GM12872 (cell line): ENCODE data around the gene RNF126.

Experiments used
- TF ChIP-seq, protein P1 (sequence below): IDR thresholded peaks from 3 replicates; pipeline ENCODE4 v1.5.1; 2011; ENCODE audit warnings: low read depth, mild to moderate bottlenecking, low read length, moderate library complexity; ENCODE audit not compliant: insufficient read depth

The RNF126 gene

DNA sequence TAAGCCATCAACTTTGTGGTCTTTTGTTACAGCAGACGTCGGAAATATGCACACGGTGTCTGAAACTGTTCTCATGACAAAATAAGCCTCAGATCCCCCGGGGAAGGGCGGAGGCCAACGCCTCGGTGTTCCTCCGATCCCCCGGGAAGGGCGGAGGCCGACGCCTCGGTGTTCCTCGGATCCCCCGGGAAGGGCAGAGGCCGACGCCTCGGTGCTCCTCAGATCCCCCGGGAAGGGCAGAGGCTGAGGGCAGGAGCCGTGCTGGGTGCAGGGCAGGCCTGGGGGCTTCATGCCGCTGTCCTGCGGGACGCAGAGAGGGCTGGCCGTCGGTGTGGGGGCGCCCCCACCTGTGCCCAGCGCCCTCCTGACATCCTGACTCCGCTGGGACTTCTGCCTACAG, 18.7 kb downstream of the RNF126 start:
- TF ChIP-seq, protein P1, sequence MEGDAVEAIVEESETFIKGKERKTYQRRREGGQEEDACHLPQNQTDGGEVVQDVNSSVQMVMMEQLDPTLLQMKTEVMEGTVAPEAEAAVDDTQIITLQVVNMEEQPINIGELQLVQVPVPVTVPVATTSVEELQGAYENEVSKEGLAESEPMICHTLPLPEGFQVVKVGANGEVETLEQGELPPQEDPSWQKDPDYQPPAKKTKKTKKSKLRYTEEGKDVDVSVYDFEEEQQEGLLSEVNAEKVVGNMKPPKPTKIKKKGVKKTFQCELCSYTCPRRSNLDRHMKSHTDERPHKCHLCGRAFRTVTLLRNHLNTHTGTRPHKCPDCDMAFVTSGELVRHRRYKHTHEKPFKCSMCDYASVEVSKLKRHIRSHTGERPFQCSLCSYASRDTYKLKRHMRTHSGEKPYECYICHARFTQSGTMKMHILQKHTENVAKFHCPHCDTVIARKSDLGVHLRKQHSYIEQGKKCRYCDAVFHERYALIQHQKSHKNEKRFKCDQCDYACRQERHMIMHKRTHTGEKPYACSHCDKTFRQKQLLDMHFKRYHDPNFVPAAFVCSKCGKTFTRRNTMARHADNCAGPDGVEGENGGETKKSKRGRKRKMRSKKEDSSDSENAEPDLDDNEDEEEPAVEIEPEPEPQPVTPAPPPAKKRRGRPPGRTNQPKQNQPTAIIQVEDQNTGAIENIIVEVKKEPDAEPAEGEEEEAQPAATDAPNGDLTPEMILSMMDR, result no peak

DNA sequence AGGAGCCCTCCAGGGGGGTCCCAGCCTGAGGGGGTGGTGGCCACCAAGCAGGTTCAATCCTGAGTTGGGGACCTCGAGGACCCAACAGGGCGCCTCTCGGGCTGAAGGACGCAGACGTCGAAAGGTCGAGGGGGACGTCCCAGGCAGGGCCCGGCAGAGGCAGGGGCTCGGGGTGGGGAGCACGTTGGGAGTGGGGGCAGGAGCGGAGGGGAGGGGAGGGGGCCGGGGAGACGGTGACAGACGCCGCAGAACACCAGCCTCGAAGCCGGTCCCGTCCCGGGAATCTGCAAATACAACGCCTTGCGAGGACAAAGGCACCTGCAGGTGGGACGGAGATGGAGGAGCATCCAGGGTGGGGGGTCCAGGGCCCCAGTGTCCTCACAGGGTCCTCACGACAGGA, 19.3 kb downstream of the RNF126 start:
- TF ChIP-seq, protein P1, result no peak

DNA sequence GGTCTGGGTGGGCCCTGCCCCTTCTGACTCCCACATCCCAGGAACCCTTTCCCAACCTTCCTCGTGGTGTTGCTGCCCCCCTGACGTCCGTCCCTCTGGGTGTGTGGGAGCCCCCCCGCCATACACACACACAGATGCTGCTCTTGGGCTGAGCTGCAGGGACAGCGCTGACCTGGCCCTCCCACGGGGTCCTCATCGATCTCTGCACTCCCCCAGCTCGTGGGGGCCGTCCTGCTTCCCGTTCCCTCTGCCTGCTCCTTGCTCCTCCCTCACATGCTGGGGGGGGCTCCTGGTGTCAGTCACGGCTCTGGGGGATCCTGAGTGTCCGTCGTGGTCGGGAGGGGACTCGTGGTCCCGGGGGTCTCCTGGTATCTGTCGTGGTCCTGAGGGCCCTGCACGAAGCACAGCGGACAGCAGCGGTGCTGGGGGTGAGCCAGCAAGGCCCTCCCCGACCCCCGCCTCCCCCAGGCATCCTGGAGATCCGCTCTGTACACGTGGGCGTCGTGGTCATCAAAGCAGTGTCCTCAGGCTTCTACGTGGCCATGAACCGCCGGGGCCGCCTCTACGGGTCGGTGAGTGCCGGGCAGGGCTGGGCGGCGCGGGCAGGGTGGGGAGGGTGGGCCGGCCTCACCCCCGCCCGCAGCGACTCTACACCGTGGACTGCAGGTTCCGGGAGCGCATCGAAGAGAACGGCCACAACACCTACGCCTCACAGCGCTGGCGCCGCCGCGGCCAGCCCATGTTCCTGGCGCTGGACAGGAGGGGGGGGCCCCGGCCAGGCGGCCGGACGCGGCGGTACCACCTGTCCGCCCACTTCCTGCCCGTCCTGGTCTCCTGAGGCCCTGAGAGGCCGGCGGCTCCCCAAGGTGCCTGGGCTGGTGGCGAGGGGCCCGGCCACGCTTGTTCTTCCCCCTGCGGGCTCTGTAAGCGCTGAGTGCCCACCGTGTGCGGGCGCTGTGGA, 20.0 kb downstream of the RNF126 start:
- TF ChIP-seq, protein P1, result no peak

DNA sequence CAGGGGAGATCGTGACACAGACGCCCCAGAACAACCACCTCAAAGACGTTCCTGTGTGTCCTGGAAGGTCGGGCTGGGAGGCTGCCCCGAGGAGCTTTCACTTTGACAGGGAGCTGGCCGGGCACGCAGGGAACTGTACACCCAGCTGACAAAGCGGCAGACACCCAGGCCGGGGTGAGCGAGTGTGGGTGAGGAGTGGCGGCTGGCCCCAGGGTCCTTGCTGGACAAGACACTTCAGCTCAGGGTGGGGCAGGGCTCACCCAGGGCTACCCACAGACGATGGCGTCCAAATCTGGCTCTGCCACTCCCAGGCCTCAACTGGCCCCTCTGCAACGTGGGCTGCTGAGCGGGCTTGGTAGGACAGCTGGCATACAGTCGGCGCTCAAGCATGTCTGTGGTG, 21.3 kb downstream of the RNF126 start:
- TF ChIP-seq, protein P1, result no peak

DNA sequence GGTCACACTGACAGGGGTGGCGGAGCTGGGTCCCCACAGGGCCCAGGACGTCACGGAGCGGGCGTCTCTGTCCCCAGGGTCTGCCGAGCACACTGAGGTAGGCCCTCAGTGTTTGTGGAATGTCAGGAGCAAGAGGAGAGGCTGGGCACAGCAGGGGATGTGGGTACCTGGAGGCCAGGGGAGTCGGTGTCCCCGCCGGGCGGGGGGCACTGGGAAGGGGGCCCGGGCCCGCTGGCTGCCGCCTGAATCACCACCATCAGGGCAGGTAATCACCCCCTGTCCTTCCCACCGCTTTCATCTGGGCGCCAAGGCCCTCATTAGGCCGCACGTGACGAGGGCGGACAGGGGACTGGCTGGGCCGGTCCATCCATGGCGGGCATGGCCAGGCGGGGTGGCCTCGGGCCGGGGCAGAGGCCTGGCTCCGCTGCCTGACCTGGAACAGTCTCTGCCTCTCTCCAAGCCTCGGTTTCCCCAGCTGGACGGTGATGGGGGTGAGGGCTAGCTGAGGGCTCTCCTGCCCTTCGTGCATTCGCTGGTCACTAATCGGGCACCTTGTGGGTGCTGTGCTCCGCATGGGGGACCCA, 22.3 kb downstream of the RNF126 start:
- TF ChIP-seq, protein P1, result no peak

DNA sequence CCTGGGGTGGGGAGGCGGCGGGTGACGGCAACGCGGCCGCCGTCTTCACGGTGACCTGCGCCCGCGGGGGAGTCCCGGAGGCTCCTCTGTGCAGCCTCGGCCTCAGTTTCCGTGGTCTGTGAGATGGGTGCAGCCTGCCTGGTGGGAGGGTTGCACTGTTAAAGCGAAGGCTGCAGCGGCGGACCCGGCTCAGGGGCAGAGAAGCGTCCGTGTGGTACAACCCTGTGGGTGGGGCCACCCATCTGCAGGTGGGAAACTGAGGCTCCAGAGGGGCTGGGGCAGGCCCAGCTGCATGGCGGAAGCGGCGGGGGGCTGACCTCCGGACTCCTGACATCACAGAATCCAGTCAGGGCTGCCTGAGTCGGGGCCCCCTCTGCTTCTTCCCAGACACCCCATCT, 22.9 kb downstream of the RNF126 start:
- TF ChIP-seq, protein P1, result no peak

DNA sequence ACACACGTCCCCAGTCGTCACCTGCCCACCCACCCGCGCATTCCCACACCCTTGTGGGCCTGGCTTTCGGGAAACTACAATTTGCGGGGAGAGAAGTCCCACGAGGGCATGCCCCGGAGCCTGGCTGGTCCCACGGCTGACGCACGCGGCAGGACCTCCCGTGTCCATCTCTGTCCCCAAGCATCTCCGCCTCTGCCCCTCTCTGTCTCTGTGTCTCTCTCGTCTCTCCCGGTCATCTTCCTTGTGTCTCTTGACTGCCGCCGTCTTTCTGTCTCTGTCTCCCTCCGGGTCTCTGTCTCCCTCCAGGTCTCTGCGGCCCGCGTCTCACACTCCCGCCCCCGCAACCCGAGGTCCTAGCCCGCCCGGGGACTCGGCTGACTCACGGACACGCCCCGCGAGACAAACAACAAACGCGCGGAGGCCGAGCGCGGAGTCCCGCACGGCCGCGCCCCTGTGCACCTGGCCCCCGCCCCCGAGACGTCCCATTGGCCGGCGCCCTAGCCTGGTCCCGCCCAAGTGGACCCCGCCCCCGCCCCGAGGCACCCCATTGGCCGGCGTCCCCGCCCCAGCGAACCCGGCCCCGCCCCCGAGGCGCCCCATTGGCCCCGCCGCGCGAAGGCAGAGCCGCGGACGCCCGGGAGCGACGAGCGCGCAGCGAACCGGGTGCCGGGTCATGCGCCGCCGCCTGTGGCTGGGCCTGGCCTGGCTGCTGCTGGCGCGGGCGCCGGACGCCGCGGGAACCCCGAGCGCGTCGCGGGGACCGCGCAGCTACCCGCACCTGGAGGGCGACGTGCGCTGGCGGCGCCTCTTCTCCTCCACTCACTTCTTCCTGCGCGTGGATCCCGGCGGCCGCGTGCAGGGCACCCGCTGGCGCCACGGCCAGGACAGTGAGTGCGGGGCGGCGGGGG, 23.5 kb downstream of the RNF126 start, which contains the start of gene FGF22:
FGF22 (plus strand) TSS at position 627 of the 908 bp plus-strand sequence; CDS start at position 674, 47 bp downstream.
- TF ChIP-seq, protein P1, result no peak
